Measurements from ENCODE around the gene NAP1L1.

NAP1L1 gene

DNA sequence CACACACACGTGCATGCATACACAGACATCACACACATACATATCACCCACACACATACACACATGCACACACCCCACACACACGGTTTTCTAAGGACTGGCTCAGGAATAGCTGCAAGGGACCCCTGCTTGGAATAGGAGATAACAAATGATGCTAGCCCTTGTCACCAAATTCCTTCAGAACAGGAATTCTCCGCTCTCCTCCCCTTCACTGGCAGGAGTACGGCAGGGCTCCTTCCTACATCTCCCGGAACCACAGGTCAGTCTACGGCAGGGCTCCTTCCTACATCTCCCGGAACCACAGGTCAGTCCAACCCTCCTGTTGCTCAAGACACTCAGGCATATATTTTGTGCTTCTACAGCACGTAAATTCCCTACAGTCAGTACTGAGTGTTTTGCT is 76.8 kb downstream of the NAP1L1 start:
- Histone ChIP-seq H3K4me3 (ENCODE audit: low read length) (no peak overlapping the region), H3K27ac (ENCODE audit: low read length) (no peak overlapping the region), H3F3A (ENCODE audit: insufficient read depth, low read length) (no peaks in the 10 kb centered on the region), H3K27me3 (replicated peaks; ENCODE audit: insufficient read depth, low read length) (no peaks in the 10 kb centered on the region), H3K9me2 (replicated peaks; ENCODE audit: insufficient read depth, low read length) (no peaks in the 10 kb centered on the region), H3K4me1 (ENCODE audit: low read length) (no peaks in the 10 kb centered on the region), H3K9me3 (replicated peaks; ENCODE audit: insufficient read depth, low read length) (no peaks in the 10 kb centered on the region), H3K36me3 (replicated peaks; ENCODE audit: insufficient read depth, low read length) (no peaks in the 10 kb centered on the region), H4K20me1 (ENCODE audit: insufficient read depth, low read length) (no peaks in the 10 kb centered on the region), H3K79me2 (ENCODE audit: low read length) (no peaks in the 10 kb centered on the region), H3K4me2 (ENCODE audit: low read depth, low read length) (no peak overlapping the region), H3K9ac (ENCODE audit: low read length) (no peak overlapping the region), H2AFZ (ENCODE audit: low read length) (no peak overlapping the region)
- DNase-seq, result no peak
- TF ChIP-seq EZH2 (optimal IDR thresholded peaks at IDR 0.05; ENCODE audit: low read depth, low read length) (no peak), EZH2phosphoT487 (IDR thresholded peaks at IDR 0.05; ENCODE audit: low read length) (no peak)
- TF ChIP-seq, protein P1, sequence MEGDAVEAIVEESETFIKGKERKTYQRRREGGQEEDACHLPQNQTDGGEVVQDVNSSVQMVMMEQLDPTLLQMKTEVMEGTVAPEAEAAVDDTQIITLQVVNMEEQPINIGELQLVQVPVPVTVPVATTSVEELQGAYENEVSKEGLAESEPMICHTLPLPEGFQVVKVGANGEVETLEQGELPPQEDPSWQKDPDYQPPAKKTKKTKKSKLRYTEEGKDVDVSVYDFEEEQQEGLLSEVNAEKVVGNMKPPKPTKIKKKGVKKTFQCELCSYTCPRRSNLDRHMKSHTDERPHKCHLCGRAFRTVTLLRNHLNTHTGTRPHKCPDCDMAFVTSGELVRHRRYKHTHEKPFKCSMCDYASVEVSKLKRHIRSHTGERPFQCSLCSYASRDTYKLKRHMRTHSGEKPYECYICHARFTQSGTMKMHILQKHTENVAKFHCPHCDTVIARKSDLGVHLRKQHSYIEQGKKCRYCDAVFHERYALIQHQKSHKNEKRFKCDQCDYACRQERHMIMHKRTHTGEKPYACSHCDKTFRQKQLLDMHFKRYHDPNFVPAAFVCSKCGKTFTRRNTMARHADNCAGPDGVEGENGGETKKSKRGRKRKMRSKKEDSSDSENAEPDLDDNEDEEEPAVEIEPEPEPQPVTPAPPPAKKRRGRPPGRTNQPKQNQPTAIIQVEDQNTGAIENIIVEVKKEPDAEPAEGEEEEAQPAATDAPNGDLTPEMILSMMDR (IDR thresholded peaks at IDR 0.05; ENCODE audit: low read length), result no peak

DNA sequence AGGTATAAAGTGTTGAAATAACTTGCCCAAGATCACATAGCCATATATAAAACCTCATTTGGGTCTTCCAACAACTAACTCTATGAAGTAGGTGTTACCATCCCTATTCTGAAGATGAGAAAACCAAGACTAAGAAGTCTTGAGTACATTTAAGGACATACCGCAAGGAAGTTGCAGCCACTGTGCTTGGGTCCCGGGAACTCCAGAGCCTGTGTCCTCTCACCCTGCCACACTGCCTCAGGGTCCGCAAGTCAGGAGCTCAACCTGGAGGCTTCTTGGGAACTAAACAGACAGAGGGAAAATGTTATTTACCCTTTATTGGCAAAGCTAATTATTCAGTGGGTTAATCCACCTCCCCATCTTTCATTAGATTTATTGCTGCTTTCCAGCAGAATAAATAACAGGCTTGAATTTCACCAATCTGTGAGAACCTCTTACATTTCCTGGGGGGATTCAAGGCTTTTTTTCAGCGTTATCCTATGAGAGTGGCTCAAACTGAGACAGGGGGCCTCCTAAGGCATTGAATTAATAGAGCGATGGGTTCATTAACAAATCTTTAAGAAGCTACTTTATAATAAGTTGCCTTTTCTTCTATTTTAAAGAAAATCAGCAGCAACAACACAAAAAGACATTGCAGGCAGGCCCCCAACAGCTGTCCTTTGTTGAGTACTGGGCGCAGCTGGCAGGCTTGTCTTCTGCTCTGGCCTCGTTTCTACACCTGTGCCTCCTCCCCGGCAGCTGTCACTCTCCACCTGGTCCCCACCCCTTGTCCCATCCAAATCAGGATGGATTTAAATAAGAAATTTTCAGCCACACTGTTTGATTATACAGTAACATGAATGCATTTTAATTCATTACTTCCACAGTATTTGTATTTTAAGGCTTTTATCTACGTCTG is 78.2 kb downstream of the NAP1L1 start:
- Histone ChIP-seq H3K4me1 (ENCODE audit: low read length) (no peaks in the 10 kb centered on the region), H3K9me2 (replicated peaks; ENCODE audit: insufficient read depth, low read length) (no peaks in the 10 kb centered on the region), H3F3A (ENCODE audit: insufficient read depth, low read length) (no peaks in the 10 kb centered on the region), H3K79me2 (ENCODE audit: low read length) (no peaks in the 10 kb centered on the region), H4K20me1 (ENCODE audit: insufficient read depth, low read length) (no peaks in the 10 kb centered on the region), H3K4me3 (ENCODE audit: low read length) (no peak overlapping the region), H3K9me3 (replicated peaks; ENCODE audit: insufficient read depth, low read length) (no peaks in the 10 kb centered on the region), H3K9ac (ENCODE audit: low read length) (no peak overlapping the region), H3K27ac (ENCODE audit: low read length) (no peak overlapping the region), H2AFZ (ENCODE audit: low read length) (no peak overlapping the region), H3K4me2 (ENCODE audit: low read depth, low read length) (no peak overlapping the region), H3K27me3 (replicated peaks; ENCODE audit: insufficient read depth, low read length) (no peaks in the 10 kb centered on the region), H3K36me3 (replicated peaks; ENCODE audit: insufficient read depth, low read length) (no peaks in the 10 kb centered on the region)
- DNase-seq, result no peak
- no peak for TF ChIP-seq EZH2 (optimal IDR thresholded peaks at IDR 0.05; ENCODE audit: low read depth, low read length)
- TF ChIP-seq, protein P1 (IDR thresholded peaks at IDR 0.05; ENCODE audit: low read length), result no peak
- no peak for TF ChIP-seq EZH2phosphoT487 (IDR thresholded peaks at IDR 0.05; ENCODE audit: low read length)

DNA sequence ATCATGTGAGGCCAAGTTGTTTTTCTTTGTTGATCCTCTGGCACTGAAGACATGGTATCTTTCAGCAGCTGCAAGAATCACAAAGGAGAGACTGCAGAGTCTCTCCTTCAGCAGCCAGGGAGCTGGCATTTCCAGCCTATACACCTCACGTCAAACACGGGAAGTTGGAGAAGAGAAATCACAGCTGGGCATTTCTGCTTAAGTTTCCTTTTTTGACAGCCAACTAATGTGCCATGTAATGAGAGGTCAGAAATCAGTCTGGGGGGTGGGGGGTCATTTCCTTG is 81.2 kb downstream of the NAP1L1 start:
- TF ChIP-seq EZH2 (optimal IDR thresholded peaks at IDR 0.05; ENCODE audit: low read depth, low read length) (no peak), EZH2phosphoT487 (IDR thresholded peaks at IDR 0.05; ENCODE audit: low read length) (no peak)
- TF ChIP-seq, protein P1 (IDR thresholded peaks at IDR 0.05; ENCODE audit: low read length), result no peak
- no peaks in the 10 kb centered on the region for H3K36me3 ChIP-seq (replicated peaks; ENCODE audit: insufficient read depth, low read length)
- no peaks in the 10 kb centered on the region for H3F3A ChIP-seq (ENCODE audit: insufficient read depth, low read length)
- H3K9ac ChIP-seq (ENCODE audit: low read length), result no peak overlapping the region
- no peaks in the 10 kb centered on the region for H3K9me3 ChIP-seq (replicated peaks; ENCODE audit: insufficient read depth, low read length)
- no peak overlapping the region for H3K4me2 ChIP-seq (ENCODE audit: low read depth, low read length)
- no peaks in the 10 kb centered on the region for H3K79me2 ChIP-seq (ENCODE audit: low read length)
- H3K27me3 ChIP-seq (replicated peaks; ENCODE audit: insufficient read depth, low read length), result no peaks in the 10 kb centered on the region
- no peak overlapping the region for H3K4me3 ChIP-seq (ENCODE audit: low read length)
- H3K4me1 ChIP-seq (ENCODE audit: low read length), result no peaks in the 10 kb centered on the region
- H2AFZ ChIP-seq (ENCODE audit: low read length), result no peak overlapping the region
- no peaks in the 10 kb centered on the region for H3K9me2 ChIP-seq (replicated peaks; ENCODE audit: insufficient read depth, low read length)
- DNase-seq, result no peak
- H3K27ac ChIP-seq (ENCODE audit: low read length), result no peak overlapping the region
- H4K20me1 ChIP-seq (ENCODE audit: insufficient read depth, low read length), result no peaks in the 10 kb centered on the region
